Measurements from ENCODE around the gene BRSK2. TPM values are rescaled to one million over a fixed set of nuclear protein-coding genes. Genes with fewer than 3 reads are reported as not detected.
"Not testable (repeated sequence)": the region's sequence is repeated elsewhere in the genome, so short reads cannot be mapped to it uniquely, and the experiment has no call there.

The BRSK2 gene
- total RNA-seq, 1 donor from 2014 or later, result 0.06 TPM

- no peak overlapping the region for H3K4me3 ChIP-seq (ENCODE audit: low read depth, low read length)
- DNase-seq (ENCODE audit: low read depth), result no peak
- no peak for TF ChIP-seq CTCF (conservative IDR thresholded peaks at IDR 0.05; ENCODE audit: low read depth, low read length)
Observed at GRCh38 chr11:1509626-1510255, 120.0 kb downstream of the BRSK2 start.

GRCh38 chr11:1510351-1510750 is 120.6 kb downstream of the BRSK2 start:
- not testable (repeated sequence) for DNase-seq (ENCODE audit: low read depth); H3K4me3 ChIP-seq (ENCODE audit: low read depth, low read length)

- no peak for DNase-seq (ENCODE audit: low read depth)
- TF ChIP-seq CTCF (conservative IDR thresholded peaks at IDR 0.05; ENCODE audit: low read depth, low read length), result no peak
- no peak overlapping the region for H3K4me3 ChIP-seq (ENCODE audit: low read depth, low read length)
Observed at GRCh38 chr11:1510928-1511327, 121.2 kb downstream of the BRSK2 start.

- TF ChIP-seq CTCF (conservative IDR thresholded peaks at IDR 0.05; ENCODE audit: low read depth, low read length), result no peak
Observed at GRCh38 chr11:1511937-1512496, 122.3 kb downstream of the BRSK2 start.

More at GRCh38 chr11:1511937-1512496, 122.3 kb downstream of the BRSK2 start:
- no peak overlapping the region for H3K4me3 ChIP-seq (ENCODE audit: low read depth, low read length)
- DNase-seq (ENCODE audit: low read depth), result no peak

Other genes with a start within 250 kb of the BRSK2 start
- gene MUC5AC, start 232.0 kb upstream of the BRSK2 start, total RNA-seq, result not detected in 2 replicates
- gene MUC5B, start 166.9 kb upstream of the BRSK2 start, total RNA-seq, result not detected in 2 replicates
- 22.0 and 28.5 TPM in 2 replicates for gene TOLLIP, start 80.3 kb upstream of the BRSK2 start, total RNA-seq
- gene MOB2, start 96.8 kb downstream of the BRSK2 start, total RNA-seq, result 22.6 and 26.9 TPM in 2 replicates
- 9.7 and 13.1 TPM in 2 replicates for gene DUSP8, start 182.3 kb downstream of the BRSK2 start, total RNA-seq
- not detected in 2 replicates for gene KRTAP5-1, start 195.3 kb downstream of the BRSK2 start, total RNA-seq
- not detected in 2 replicates for gene KRTAP5-2, start 208.4 kb downstream of the BRSK2 start, total RNA-seq
- not detected in 2 replicates for gene KRTAP5-3, start 218.5 kb downstream of the BRSK2 start, total RNA-seq
- gene KRTAP5-4, start 232.2 kb downstream of the BRSK2 start, total RNA-seq, result not detected in 2 replicates
- gene KRTAP5-5, start 239.8 kb downstream of the BRSK2 start, total RNA-seq, result not detected in 2 replicates